CD8-positive, alpha-beta memory T cell (primary cell): ENCODE measurements around the gene NET1. TPM values are rescaled to one million over a fixed set of nuclear protein-coding genes. Genes with fewer than 3 reads are reported as not detected.

Source experiments
- CTCF ChIA-PET: fragments of 350-600 bp; sonication (Branson Sonifier 250); formaldehyde crosslinking; loops from one replicate; lab custom pipeline; 2021; ENCODE audit warnings: antibody characterized with exemption; lab: Charles Lee
- POLR2A ChIA-PET: fragments of 350-600 bp; sonication (Branson Sonifier 250); formaldehyde crosslinking; loops from one replicate; lab custom pipeline; 2021; ENCODE audit warnings: antibody characterized with exemption; lab: Charles Lee
- DNase-seq, 5 donors: peaks; one replicate each; pipeline versions ENCODE4 v3.0.0 to v3.0.0-alpha.2; 2020 to 2022; ENCODE audit warnings: mixed read lengths in 1 of 5
- H3K27ac ChIP-seq: one replicate; pipeline ENCODE4 v1.7.0; 2013; ENCODE audit warnings: low read depth, mild to moderate bottlenecking, low read length, moderate library complexity
- H3K27me3 ChIP-seq: 2 replicates; pipeline ENCODE4 v1.7.0; 2013; ENCODE audit warnings: low read length, mild to moderate bottlenecking; ENCODE audit not compliant: insufficient read depth, poor library complexity, severe bottlenecking
- H3K36me3 ChIP-seq: 2 replicates; pipeline ENCODE4 v1.7.0; 2013; ENCODE audit warnings: mild to moderate bottlenecking, low read length, moderate library complexity; ENCODE audit not compliant: insufficient read depth
- H3K4me1 ChIP-seq: 2 replicates; pipeline ENCODE4 v1.7.0; 2013; ENCODE audit warnings: mild to moderate bottlenecking, low read length, moderate library complexity; ENCODE audit not compliant: insufficient read depth
- H3K4me3 ChIP-seq: 2 replicates; pipeline ENCODE4 v1.7.0; 2013; ENCODE audit warnings: mild to moderate bottlenecking, low read length
- H3K9me3 ChIP-seq: 2 replicates; pipeline ENCODE4 v1.7.0; 2013; ENCODE audit warnings: mild to moderate bottlenecking, low read length
- H3K27ac Mint-ChIP-seq, 8 donors: one replicate each; pipeline ENCODE4 v1.8.0; 2020 to 2021; ENCODE audit warnings: mixed read lengths in 8 of 8, mild to moderate bottlenecking in 6 of 8, inconsistent platforms in 3 of 8, moderate library complexity in 3 of 8
- H3K27me3 Mint-ChIP-seq, 2 donors: one replicate each; pipeline ENCODE4 v1.8.0; 2020 to 2021; ENCODE audit warnings: mixed read lengths in 2 of 2, mild to moderate bottlenecking in 1 of 2, moderate library complexity in 1 of 2
- H3K36me3 Mint-ChIP-seq, 3 donors: one replicate each; pipeline ENCODE4 v1.8.0; 2020 to 2021; ENCODE audit warnings: mixed read lengths in 3 of 3, inconsistent platforms in 1 of 3, mild to moderate bottlenecking in 1 of 3
- H3K4me1 Mint-ChIP-seq, 3 donors: one replicate each; pipeline ENCODE4 v1.8.0; 2020 to 2021; ENCODE audit warnings: mixed read lengths in 3 of 3, inconsistent platforms in 1 of 3, mild to moderate bottlenecking in 1 of 3
- H3K4me3 Mint-ChIP-seq, 7 donors: one replicate each; pipeline ENCODE4 v1.8.0; 2020 to 2021; ENCODE audit warnings: mixed read lengths in 7 of 7, mild to moderate bottlenecking in 6 of 7, moderate library complexity in 4 of 7, inconsistent platforms in 2 of 7
- H3K9me3 Mint-ChIP-seq, 5 donors: one replicate each; pipeline ENCODE4 v1.8.0; 2020 to 2022; ENCODE audit warnings: mixed read lengths in 5 of 5, mild to moderate bottlenecking in 3 of 5, moderate library complexity in 2 of 5, inconsistent platforms in 1 of 5
- polyA plus RNA-seq: library from polyadenylated mRNA; unstranded; fragments of 300-500 nt; fragmentation: Illumina TruSeq; gene quantifications from one replicate; pipeline ENCODE4 v1.2.3, GENCODE V29; 2021
- total RNA-seq, 2 experiments: library from RNA; stranded (reverse); gene quantifications; one replicate each; pipeline ENCODE4 v1.2.3, GENCODE V29; 2021

The NET1 gene
- total and polyA plus RNA-seq, 3 experiments from 2014 or later = 1.8 to 21.5 (median 20.4) TPM

- H3K27ac Mint-ChIP-seq = no peak overlapping the region
- Histone ChIP-seq H3K27me3 (no peaks in the 10 kb centered on the region), H3K36me3 (no peaks in the 10 kb centered on the region), H3K27ac (no peak overlapping the region), H3K9me3 (no peaks in the 10 kb centered on the region), H3K4me3 (no peak overlapping the region), H3K4me1 (no peaks in the 10 kb centered on the region)
- H3K9me3 Mint-ChIP-seq = peaks cover 0 to 2% (median 0%) of the 10 kb centered on the region in 5 donors
- POLR2A ChIA-PET = no interaction called here
- no peaks in the 10 kb centered on the region for H3K36me3 Mint-ChIP-seq
- no peak overlapping the region for H3K4me3 Mint-ChIP-seq
- H3K27me3 Mint-ChIP-seq = peaks cover 2 to 6% of the 10 kb centered on the region in 2 donors
- DNase-seq = no peak
- CTCF ChIA-PET = no interaction called here
- no peaks in the 10 kb centered on the region for H3K4me1 Mint-ChIP-seq
Observed at GRCh38 chr10:5492929-5493576, 80.7 kb downstream of the NET1 start.

DNA sequence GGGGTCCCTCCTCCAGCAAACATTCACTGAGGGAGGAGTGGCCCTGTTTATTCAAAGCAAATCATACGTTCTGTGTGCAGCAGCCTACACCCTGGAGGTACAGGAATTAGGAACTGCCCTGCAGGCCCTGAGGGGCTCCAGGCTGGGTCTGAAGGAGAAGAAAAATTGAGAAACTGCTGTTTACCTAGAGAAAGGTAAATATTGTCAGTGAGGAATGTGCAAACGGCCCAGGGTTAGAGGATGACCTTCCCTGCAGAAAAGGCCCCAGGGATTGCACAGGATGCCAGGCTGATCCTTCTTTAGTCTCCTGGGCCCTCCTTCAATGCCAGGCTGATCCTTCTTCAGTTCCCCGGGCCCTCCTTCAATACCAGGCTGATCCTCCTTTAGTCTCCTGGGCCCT lies 81.3 kb downstream of the NET1 start:
- CTCF ChIA-PET = no interaction called here
- POLR2A ChIA-PET = no interaction called here
- H3K4me3 Mint-ChIP-seq = no peak overlapping the region
- peaks cover 0 to 2% (median 0%) of the 10 kb centered on the region in 5 donors for H3K9me3 Mint-ChIP-seq
- no peaks in the 10 kb centered on the region for H3K9me3 ChIP-seq
- H3K27me3 Mint-ChIP-seq = peaks cover 0 to 6% of the 10 kb centered on the region in 2 donors
- no peak overlapping the region for H3K27ac ChIP-seq
- no peaks in the 10 kb centered on the region for H3K36me3 Mint-ChIP-seq
- no peaks in the 10 kb centered on the region for H3K4me1 Mint-ChIP-seq
- no peak overlapping the region for H3K4me3 ChIP-seq
- no peaks in the 10 kb centered on the region for H3K36me3 ChIP-seq
- no peaks in the 10 kb centered on the region for H3K27me3 ChIP-seq
- H3K4me1 ChIP-seq = no peaks in the 10 kb centered on the region
- H3K27ac Mint-ChIP-seq = no peak overlapping the region
- DNase-seq = no peak

DNA sequence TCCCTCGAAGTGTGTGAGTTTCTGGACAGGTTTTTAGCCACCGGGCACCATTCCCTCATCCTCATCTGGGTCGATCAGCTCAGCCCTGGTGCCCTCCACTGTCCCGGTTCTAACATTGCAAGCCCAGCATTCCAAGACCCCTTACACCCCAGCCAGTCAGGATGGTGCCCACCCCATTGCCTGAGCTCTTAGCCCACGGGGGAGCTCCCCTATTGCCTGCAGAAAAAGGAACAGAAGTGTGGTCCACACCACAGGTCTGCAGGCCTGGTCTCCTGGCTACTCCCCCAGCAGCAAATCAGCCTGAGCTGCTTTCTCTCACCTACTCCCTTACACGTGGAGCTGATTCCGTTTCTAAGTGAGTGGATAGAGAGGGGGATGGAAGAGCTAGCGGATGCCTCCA lies 82.3 kb downstream of the NET1 start:
- Histone ChIP-seq H3K4me3 (no peak overlapping the region), H3K9me3 (no peaks in the 10 kb centered on the region), H3K4me1 (no peaks in the 10 kb centered on the region), H3K36me3 (no peaks in the 10 kb centered on the region), H3K27me3 (no peaks in the 10 kb centered on the region), H3K27ac (no peak overlapping the region)
- CTCF ChIA-PET = no interaction called here
- DNase-seq = no peak
- no peaks in the 10 kb centered on the region for H3K4me1 Mint-ChIP-seq
- POLR2A ChIA-PET = no interaction called here
- no peak overlapping the region for H3K4me3 Mint-ChIP-seq
- no peaks in the 10 kb centered on the region for H3K36me3 Mint-ChIP-seq
- H3K9me3 Mint-ChIP-seq = peaks cover 0 to 2% (median 0%) of the 10 kb centered on the region in 5 donors
- no peak overlapping the region for H3K27ac Mint-ChIP-seq
- peaks cover 0 to 4% of the 10 kb centered on the region in 2 donors for H3K27me3 Mint-ChIP-seq

DNA sequence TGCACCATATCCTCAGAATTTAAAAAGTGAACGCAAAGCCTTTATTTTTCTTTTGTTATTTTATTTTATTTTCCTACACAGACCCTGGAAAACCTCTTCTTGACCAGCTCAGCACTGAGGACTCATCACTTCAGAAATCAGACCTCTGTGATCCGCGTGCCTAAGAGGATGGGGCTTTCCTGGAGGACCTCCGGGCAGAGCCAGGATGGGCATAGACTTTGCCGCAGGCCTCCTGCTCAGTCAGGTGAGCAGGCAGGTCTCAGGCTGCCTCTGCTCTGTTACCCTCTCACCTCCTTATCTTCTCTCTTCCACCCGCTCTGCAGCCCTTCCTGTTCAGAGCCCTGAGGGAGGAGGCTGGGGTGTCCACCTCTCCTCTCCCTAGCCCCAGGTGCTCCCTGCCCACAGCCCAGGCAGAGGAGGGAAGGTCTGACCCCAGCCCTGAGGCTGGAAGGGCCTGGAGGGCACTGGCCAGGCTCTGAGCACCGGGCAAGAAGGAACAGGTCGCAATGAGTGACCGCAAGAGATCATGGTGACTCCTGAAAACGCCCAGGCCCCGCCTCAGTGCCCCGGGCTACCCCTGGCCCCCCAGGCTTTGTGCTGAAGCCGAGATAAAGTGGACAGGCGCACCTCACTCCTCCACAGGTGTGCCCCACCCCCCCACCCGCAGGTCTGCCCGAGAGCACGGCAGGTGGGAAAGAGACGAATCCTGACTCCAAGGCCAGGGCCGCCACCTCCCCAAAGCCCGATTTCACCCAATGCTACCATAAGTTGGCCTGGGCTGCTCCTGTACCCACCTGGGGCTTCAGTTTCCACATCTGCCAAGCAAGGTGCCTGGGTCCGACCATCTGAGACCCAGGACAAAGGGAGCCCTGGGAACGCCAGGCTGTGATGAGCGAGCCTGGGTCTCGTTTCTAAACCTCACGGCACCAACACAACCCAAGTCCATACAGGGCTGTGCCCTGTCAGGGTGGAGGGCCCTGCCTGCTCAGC lies 84.2 kb downstream of the NET1 start:
- peaks cover 0 to 2% (median 0%) of the 10 kb centered on the region in 5 donors for H3K9me3 Mint-ChIP-seq

GRCh38 chr10:5497289-5497688 lies 84.9 kb downstream of the NET1 start:
- Mint-ChIP-seq H3K36me3 (no peaks in the 10 kb centered on the region), H3K27me3 (peaks cover 3 to 10% of the 10 kb centered on the region in 2 donors), H3K4me3 (no peak overlapping the region), H3K9me3 (peaks cover 0 to 1% (median 0%) of the 10 kb centered on the region in 5 donors), H3K27ac (no peak overlapping the region), H3K4me1 (no peaks in the 10 kb centered on the region)
- no peak for DNase-seq
- Histone ChIP-seq H3K4me1 (no peaks in the 10 kb centered on the region), H3K4me3 (no peak overlapping the region), H3K36me3 (no peaks in the 10 kb centered on the region), H3K9me3 (no peaks in the 10 kb centered on the region), H3K27ac (no peak overlapping the region), H3K27me3 (no peaks in the 10 kb centered on the region)
- CTCF ChIA-PET = no interaction called here
- POLR2A ChIA-PET = no interaction called here

More for the DNA sequence above, 84.2 kb downstream of the NET1 start:
- Histone ChIP-seq H3K4me1 (no peaks in the 10 kb centered on the region), H3K4me3 (no peak overlapping the region), H3K27ac (no peak overlapping the region), H3K9me3 (no peaks in the 10 kb centered on the region), H3K27me3 (no peaks in the 10 kb centered on the region), H3K36me3 (no peaks in the 10 kb centered on the region)
- no peaks in the 10 kb centered on the region for H3K4me1 Mint-ChIP-seq
- H3K36me3 Mint-ChIP-seq = no peaks in the 10 kb centered on the region
- H3K27me3 Mint-ChIP-seq = peaks cover 3 to 7% of the 10 kb centered on the region in 2 donors
- CTCF ChIA-PET = no interaction called here
- no peak overlapping the region for H3K4me3 Mint-ChIP-seq
- no peak for DNase-seq
- POLR2A ChIA-PET = no interaction called here
- H3K27ac Mint-ChIP-seq = no peak overlapping the region

- Mint-ChIP-seq H3K4me1 (no peaks in the 10 kb centered on the region), H3K9me3 (no peaks in the 10 kb centered on the region), H3K4me3 (no peak overlapping the region), H3K36me3 (no peaks in the 10 kb centered on the region), H3K27me3 (peaks cover 3 to 16% of the 10 kb centered on the region in 2 donors), H3K27ac (no peak overlapping the region)
- ChIA-PET CTCF (no interaction called here), POLR2A (no interaction called here)
- Histone ChIP-seq H3K36me3 (no peaks in the 10 kb centered on the region), H3K27ac (no peak overlapping the region), H3K9me3 (no peaks in the 10 kb centered on the region), H3K4me3 (no peak overlapping the region), H3K4me1 (no peaks in the 10 kb centered on the region), H3K27me3 (no peaks in the 10 kb centered on the region)
- DNase-seq = no peak
Observed at GRCh38 chr10:5497948-5498730, 85.8 kb downstream of the NET1 start.

DNA sequence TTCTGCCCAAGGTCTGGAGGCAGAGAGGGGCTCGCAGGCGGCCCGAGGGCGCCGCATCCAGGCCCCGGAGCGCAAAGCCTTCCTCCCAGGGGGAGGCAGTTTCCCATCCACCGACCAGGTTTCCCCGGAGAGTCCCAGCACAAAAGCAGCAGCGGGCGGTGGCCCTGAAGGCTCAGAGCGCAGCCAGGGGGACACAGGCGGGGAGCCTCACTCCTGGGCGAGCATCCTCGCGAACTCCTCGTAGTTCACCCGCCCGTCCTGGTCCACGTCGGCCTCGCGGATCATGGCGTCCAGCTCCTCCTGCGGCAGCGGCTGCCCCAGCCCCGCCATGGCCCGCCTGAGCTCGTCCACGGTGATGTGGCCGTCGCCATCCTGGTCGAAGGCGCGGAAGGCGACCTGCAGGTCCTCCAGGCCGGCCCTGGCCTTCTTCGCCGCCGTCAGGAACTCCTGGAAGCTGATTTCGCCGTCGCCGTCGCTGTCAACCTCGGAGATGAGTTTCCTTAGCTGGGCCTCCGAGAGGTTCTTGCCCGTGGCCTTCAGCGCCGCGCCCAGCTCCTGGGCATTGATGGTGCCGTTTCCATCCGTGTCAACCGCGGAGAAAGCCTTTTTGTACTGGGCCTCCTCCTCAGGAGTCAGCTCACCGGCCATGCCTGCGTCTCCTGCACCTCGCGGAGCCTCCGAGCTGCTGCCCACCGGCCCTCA lies 86.6 kb downstream of the NET1 start:
- ChIA-PET POLR2A (no interaction called here), CTCF (no interaction called here)
- Mint-ChIP-seq H3K27ac (no peak overlapping the region), H3K9me3 (no peaks in the 10 kb centered on the region), H3K4me3 (no peak overlapping the region), H3K4me1 (no peaks in the 10 kb centered on the region), H3K27me3 (peaks cover 2 to 23% of the 10 kb centered on the region in 2 donors), H3K36me3 (no peaks in the 10 kb centered on the region)
- Histone ChIP-seq H3K36me3 (no peaks in the 10 kb centered on the region), H3K4me1 (no peaks in the 10 kb centered on the region), H3K27me3 (no peaks in the 10 kb centered on the region), H3K4me3 (no peak overlapping the region), H3K9me3 (no peaks in the 10 kb centered on the region), H3K27ac (no peak overlapping the region)
- no peak for DNase-seq
